HL-60 (cell line): Measurements from ENCODE around the gene KLHDC8A.

Experiments
- DNase-seq, 2 experiments: peaks; one replicate each; pipeline ENCODE4 v3.0.0-alpha.2; 2010 to 2020; ENCODE audit warnings: low read depth in 1 of 2, low spot score in 1 of 2
- H3K27ac ChIP-seq: fragments of 250-450 bp; sonication (Bioruptor Pico); replicated peaks from 2 replicates; pipeline ENCODE4 v1.5.1; 2020; ENCODE audit warnings: mild to moderate bottlenecking, moderate library complexity
- H3K27me3 ChIP-seq: fragments of 250-450 bp; sonication (Bioruptor Pico); 2 replicates; pipeline ENCODE4 v1.5.1; 2021; ENCODE audit warnings: mild to moderate bottlenecking, moderate library complexity; ENCODE audit not compliant: insufficient read depth, poor library complexity, severe bottlenecking
- H3K4me3 ChIP-seq: replicated peaks from 2 replicates; pipeline ENCODE4 v1.5.1; 2011; ENCODE audit warnings: mild to moderate bottlenecking, control low read depth, low read length; ENCODE audit not compliant: insufficient read depth
- GABPA ChIP-seq: IDR thresholded peaks from 2 replicates; pipeline ENCODE4 v1.6.1; 2012; ENCODE audit warnings: low read depth
- POLR2AphosphoS5 ChIP-seq: IDR thresholded peaks from 2 replicates; pipeline ENCODE4 v1.6.1; 2012; ENCODE audit warnings: low read depth
- SPI1 ChIP-seq: IDR thresholded peaks from 2 replicates; pipeline ENCODE4 v1.6.1; 2012; ENCODE audit warnings: low read depth, mild to moderate bottlenecking, borderline replicate concordance
- TF ChIP-seq, protein P1 (sequence below): IDR thresholded peaks from 2 replicates; pipeline ENCODE4 v1.6.1; 2012; ENCODE audit warnings: low read depth; ENCODE audit not compliant: insufficient replicate concordance
- TF ChIP-seq, protein P2 (sequence below): IDR thresholded peaks from one replicate; pipeline ENCODE4 v1.5.1; 2011; ENCODE audit warnings: low read length, control low read depth, inconsistent platforms; ENCODE audit not compliant: insufficient read depth

The KLHDC8A gene

DNA sequence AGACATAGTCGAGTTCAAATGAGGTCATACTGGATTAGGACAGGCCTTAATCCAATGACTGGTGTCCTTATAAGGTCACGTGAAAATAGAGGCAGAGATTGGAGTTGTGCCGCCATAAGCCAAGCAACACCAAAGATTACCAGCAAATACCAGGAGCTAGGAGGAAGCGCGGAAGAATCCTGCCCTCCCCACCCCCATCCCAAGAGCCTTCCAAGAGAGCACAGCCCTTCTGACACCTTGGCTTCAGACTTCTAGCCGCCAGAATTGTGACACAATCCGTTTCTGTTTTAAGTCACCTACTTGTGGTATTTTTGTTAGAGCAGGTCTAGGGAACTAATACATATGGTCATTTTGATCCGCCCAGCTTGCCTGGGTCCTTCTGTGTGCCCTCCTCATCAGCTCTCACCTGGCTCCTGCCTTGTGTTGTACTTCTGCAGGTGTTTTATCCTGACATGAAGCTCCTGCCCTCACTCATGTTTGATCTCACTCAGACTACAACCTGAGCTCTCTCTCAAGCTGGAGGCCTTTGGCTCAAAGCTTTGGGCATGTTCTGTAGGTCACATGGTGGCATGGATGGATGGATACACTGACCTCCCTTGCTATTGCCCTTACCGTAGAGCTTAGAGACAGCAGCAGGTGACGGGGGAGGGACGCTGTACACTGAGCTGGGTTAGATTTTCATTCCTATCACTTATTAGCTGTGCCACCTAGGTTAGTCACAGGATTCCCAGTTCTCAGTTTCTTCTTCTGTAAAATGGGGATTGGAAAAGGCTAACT, 24.5 kb downstream of the KLHDC8A start:
- DNase-seq: no peak
- Histone ChIP-seq H3K4me3 (no peak overlapping the region), H3K27ac (no peak overlapping the region), H3K27me3 (peaks cover 11% of the 10 kb centered on the region)
- TF ChIP-seq, protein P1, sequence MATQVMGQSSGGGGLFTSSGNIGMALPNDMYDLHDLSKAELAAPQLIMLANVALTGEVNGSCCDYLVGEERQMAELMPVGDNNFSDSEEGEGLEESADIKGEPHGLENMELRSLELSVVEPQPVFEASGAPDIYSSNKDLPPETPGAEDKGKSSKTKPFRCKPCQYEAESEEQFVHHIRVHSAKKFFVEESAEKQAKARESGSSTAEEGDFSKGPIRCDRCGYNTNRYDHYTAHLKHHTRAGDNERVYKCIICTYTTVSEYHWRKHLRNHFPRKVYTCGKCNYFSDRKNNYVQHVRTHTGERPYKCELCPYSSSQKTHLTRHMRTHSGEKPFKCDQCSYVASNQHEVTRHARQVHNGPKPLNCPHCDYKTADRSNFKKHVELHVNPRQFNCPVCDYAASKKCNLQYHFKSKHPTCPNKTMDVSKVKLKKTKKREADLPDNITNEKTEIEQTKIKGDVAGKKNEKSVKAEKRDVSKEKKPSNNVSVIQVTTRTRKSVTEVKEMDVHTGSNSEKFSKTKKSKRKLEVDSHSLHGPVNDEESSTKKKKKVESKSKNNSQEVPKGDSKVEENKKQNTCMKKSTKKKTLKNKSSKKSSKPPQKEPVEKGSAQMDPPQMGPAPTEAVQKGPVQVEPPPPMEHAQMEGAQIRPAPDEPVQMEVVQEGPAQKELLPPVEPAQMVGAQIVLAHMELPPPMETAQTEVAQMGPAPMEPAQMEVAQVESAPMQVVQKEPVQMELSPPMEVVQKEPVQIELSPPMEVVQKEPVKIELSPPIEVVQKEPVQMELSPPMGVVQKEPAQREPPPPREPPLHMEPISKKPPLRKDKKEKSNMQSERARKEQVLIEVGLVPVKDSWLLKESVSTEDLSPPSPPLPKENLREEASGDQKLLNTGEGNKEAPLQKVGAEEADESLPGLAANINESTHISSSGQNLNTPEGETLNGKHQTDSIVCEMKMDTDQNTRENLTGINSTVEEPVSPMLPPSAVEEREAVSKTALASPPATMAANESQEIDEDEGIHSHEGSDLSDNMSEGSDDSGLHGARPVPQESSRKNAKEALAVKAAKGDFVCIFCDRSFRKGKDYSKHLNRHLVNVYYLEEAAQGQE: no peak
- TF ChIP-seq, protein P2, sequence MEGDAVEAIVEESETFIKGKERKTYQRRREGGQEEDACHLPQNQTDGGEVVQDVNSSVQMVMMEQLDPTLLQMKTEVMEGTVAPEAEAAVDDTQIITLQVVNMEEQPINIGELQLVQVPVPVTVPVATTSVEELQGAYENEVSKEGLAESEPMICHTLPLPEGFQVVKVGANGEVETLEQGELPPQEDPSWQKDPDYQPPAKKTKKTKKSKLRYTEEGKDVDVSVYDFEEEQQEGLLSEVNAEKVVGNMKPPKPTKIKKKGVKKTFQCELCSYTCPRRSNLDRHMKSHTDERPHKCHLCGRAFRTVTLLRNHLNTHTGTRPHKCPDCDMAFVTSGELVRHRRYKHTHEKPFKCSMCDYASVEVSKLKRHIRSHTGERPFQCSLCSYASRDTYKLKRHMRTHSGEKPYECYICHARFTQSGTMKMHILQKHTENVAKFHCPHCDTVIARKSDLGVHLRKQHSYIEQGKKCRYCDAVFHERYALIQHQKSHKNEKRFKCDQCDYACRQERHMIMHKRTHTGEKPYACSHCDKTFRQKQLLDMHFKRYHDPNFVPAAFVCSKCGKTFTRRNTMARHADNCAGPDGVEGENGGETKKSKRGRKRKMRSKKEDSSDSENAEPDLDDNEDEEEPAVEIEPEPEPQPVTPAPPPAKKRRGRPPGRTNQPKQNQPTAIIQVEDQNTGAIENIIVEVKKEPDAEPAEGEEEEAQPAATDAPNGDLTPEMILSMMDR: no peak
- TF ChIP-seq SPI1: no peak
- TF ChIP-seq POLR2AphosphoS5: no peak
- TF ChIP-seq GABPA: no peak

DNA sequence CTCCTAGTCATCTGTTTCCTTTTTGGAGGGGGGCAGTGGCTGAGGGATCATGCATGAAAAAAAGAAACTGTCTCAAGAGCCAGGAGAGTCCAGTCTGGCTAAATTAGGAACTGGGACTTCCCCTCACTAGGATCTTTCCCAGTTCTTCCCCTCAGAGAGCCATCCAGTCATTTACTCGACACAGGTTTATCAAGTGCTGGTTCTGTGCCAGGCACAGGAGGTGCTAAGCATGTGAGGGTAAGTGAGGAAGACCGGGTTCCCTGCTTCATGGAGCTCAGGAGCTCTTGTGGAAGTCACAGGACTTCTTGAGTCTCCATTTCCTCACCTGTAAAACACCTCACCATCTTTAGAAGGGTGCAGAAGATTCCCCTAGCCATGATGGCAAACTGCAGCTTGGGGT, 26.6 kb downstream of the KLHDC8A start:
- Histone ChIP-seq H3K27me3 (peaks cover 14% of the 10 kb centered on the region), H3K4me3 (no peak overlapping the region), H3K27ac (no peak overlapping the region)
- no peak for TF ChIP-seq GABPA
- TF ChIP-seq, protein P2: no peak
- DNase-seq: no peak

DNA sequence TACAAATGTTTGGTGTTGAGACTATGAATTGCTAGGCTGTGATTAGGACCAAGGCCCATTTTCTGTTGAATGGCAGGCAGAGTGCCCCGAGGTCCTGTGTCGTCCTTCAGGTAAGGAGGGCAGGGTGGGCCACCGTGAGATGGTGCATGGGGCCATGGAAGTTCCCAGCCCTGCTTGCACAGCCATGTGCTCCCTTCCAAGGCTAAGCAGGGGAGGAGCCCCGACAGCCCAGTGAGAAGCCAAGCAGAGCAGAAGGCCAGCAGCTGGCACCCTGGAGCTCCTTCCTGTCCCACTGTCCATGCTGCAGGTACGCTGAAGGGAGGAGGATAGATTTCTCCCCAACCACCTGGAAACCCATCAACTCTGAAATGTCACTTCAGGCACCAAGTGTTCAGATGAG, 27.0 kb downstream of the KLHDC8A start:
- TF ChIP-seq POLR2AphosphoS5 (no peak), GABPA (no peak), SPI1 (no peak)
- TF ChIP-seq, protein P1: no peak
- TF ChIP-seq, protein P2: no peak
- no peak for DNase-seq
- H3K27ac ChIP-seq: no peak overlapping the region
- H3K4me3 ChIP-seq: no peak overlapping the region
- H3K27me3 ChIP-seq: peaks cover 17% of the 10 kb centered on the region

DNA sequence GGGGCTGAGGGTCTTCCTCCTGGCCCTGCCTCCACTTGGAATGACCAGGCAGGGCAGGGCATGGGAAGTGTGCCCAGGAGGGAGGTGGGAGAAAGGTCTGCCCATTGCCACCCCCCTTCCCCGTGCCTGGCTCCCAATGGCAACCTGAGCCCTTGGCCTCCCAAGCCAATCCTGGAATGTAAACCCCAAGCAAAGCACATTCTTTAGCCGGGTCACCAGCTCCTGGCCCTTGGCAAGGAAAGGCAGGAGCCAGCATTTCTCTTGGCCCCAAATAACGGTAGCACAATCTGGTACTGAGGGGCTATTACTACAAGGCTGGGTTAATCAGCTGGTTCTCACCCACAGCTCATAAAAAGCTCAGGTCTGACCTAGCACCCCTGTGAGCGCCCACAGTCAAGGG, 28.2 kb downstream of the KLHDC8A start:
- no peak overlapping the region for H3K27ac ChIP-seq
- H3K4me3 ChIP-seq: no peak overlapping the region
- no peak for DNase-seq
- TF ChIP-seq SPI1: no peak
- TF ChIP-seq, protein P1: no peak
- TF ChIP-seq, protein P2: no peak
- TF ChIP-seq POLR2AphosphoS5: no peak
- no peak for TF ChIP-seq GABPA
- peaks cover 9% of the 10 kb centered on the region for H3K27me3 ChIP-seq
